GM23248 (cell line): ENCODE results near the gene ETV6. TPM values are rescaled to one million over a fixed set of nuclear protein-coding genes. Genes with fewer than 3 reads are reported as not detected.

Source experiments
- DNase-seq: peaks from one replicate; pipeline ENCODE4 v3.0.0-alpha.2; 2015
- H2AFZ ChIP-seq: fragments of 200-600 bp; sonication (generic); 2 replicates; pipeline ENCODE4 v1.6.1; 2016; ENCODE audit warnings: antibody characterized with exemption
- H3F3A ChIP-seq: fragments of 200-600 bp; sonication (generic); 2 replicates; pipeline ENCODE4 v1.6.1; 2016; ENCODE audit warnings: mild to moderate bottlenecking, antibody characterized with exemption, mixed run types; ENCODE audit not compliant: insufficient read depth
- H3K27ac ChIP-seq: fragments of 200-600 bp; sonication (generic); 2 replicates; pipeline ENCODE4 v1.5.1; 2016; ENCODE audit warnings: mild to moderate bottlenecking
- H3K27me3 ChIP-seq: fragments of 200-600 bp; sonication (generic); replicated peaks from 2 replicates; pipeline ENCODE4 v1.6.1; 2016; ENCODE audit warnings: mild to moderate bottlenecking; ENCODE audit not compliant: insufficient read depth
- H3K36me3 ChIP-seq: fragments of 200-600 bp; sonication (generic); 2 replicates; pipeline ENCODE4 v1.6.1; 2016; ENCODE audit warnings: low read depth, mild to moderate bottlenecking
- H3K4me1 ChIP-seq: fragments of 200-600 bp; sonication (generic); 2 replicates; pipeline ENCODE4 v1.6.1; 2016; ENCODE audit warnings: mild to moderate bottlenecking; ENCODE audit not compliant: insufficient read depth
- H3K4me2 ChIP-seq: fragments of 200-600 bp; sonication (generic); one replicate; pipeline ENCODE4 v1.6.1; 2016; ENCODE audit warnings: mild to moderate bottlenecking; ENCODE audit not compliant: unreplicated experiment
- H3K4me3 ChIP-seq: fragments of 200-600 bp; sonication (generic); 2 replicates; pipeline ENCODE4 v1.5.1; 2016; ENCODE audit warnings: mild to moderate bottlenecking
- H3K79me2 ChIP-seq: fragments of 200-600 bp; sonication (generic); 2 replicates; pipeline ENCODE4 v1.6.1; 2016; ENCODE audit warnings: mild to moderate bottlenecking; ENCODE audit not compliant: insufficient read depth
- H3K9ac ChIP-seq: fragments of 200-600 bp; sonication (generic); 2 replicates; pipeline ENCODE4 v1.6.1; 2016; ENCODE audit warnings: mild to moderate bottlenecking
- H3K9me2 ChIP-seq: fragments of 200-600 bp; sonication (generic); 2 replicates; pipeline ENCODE4 v1.6.1; 2016; ENCODE audit warnings: mixed run types, mild to moderate bottlenecking, moderate library complexity; ENCODE audit not compliant: insufficient read depth
- H3K9me3 ChIP-seq: fragments of 200-600 bp; sonication (generic); one replicate; pipeline ENCODE4 v1.6.1; 2017; ENCODE audit warnings: low read depth
- H4K20me1 ChIP-seq: fragments of 200-600 bp; sonication (generic); 2 replicates; pipeline ENCODE4 v1.6.0; 2016; ENCODE audit not compliant: insufficient read depth
- EZH2 ChIP-seq: fragments of 200-600 bp; sonication (generic); IDR thresholded peaks from 2 replicates; pipeline ENCODE4 v1.6.1; 2018; ENCODE audit warnings: antibody characterized with exemption, mild to moderate bottlenecking; ENCODE audit not compliant: insufficient read depth, poor library complexity, severe bottlenecking
- EZH2phosphoT487 ChIP-seq: fragments of 200-600 bp; sonication (generic); IDR thresholded peaks from 2 replicates; pipeline ENCODE4 v1.6.1; 2018; ENCODE audit warnings: antibody characterized with exemption, moderate library complexity, mild to moderate bottlenecking, low read depth; ENCODE audit not compliant: insufficient read depth
- WGBS, 2 experiments: methylation state at CpG; one replicate each; pipeline ENCODE4 v1.1.6; 2015 to 2017; ENCODE audit warnings: low lambda C conversion rate in 2 of 2, low coverage in 1 of 2; ENCODE audit errors: missing lambda C conversion rate in 2 of 2; 5-methylcytosine and 5-hydroxymethylcytosine counted together
- in situ Hi-C: fragments of 300-500 bp; cut with MboI; formaldehyde crosslinking; loops from 2 replicates; pipeline ENCODE4 v1.15.0; 2020
- polyA plus RNA-seq: library from polyadenylated mRNA; unstranded; fragments of >200 nt; fragmentation: Nextera tagmentation; extraction: Ambion mirVana; gene quantifications from 2 replicates; pipeline ENCODE4 v1.2.1, GENCODE V29; 2016
- total RNA-seq: library from RNA; depleted of rRNA; stranded (reverse); fragments of >200 nt; shearing (Covaris generic); gene quantifications from 2 replicates; pipeline ENCODE4 v1.2.3, GENCODE V29; 2014

ETV6 gene
- total and polyA plus RNA-seq, 2 experiments from 2014 or later: 2.5 to 10.4 TPM

DNA sequence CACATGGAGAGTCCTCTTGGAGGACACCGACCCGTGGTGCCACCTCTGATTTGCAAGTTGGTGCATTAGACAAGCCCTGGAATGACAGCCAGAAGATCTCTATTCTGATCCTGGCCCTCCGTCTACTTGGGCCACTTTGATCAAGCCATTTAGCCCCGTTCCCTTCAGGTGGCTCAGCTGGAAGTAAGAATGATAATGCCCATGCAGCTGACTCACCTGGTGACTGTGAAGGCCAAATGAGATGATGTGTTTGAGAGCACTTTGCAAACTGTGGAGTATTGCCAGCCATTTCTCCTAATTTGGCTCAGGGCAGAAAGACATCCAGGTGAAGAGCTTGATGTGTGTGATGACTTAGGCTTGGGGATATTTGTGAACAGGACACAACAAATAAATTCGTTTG, 165.9 kb downstream of the ETV6 start:
- H3K27me3 ChIP-seq: no peaks in the 10 kb centered on the region
- no peaks in the 10 kb centered on the region for H3K9me3 ChIP-seq
- no peak for TF ChIP-seq EZH2
- DNase-seq: no peak
- no peak overlapping the region for H3K4me3 ChIP-seq
- H3K27ac ChIP-seq: no peak overlapping the region
- no peak overlapping the region for H3K9ac ChIP-seq
- H3K36me3 ChIP-seq: no peaks in the 10 kb centered on the region
- H3F3A ChIP-seq: peaks cover 12% of the 10 kb centered on the region; the same call in 1 of the 2 replicates
- H3K4me1 ChIP-seq: peaks cover 30% of the 10 kb centered on the region
- H3K79me2 ChIP-seq: peaks cover 5% of the 10 kb centered on the region
- H4K20me1 ChIP-seq: no peaks in the 10 kb centered on the region
- 96 to 98% methylated on average over 5 of the region's 5 CpGs for WGBS, 2 experiments
- H2AFZ ChIP-seq: no peak overlapping the region
- in situ Hi-C loops: no loop called here
- H3K9me2 ChIP-seq: no peaks in the 10 kb centered on the region
- no peak overlapping the region for H3K4me2 ChIP-seq

DNA sequence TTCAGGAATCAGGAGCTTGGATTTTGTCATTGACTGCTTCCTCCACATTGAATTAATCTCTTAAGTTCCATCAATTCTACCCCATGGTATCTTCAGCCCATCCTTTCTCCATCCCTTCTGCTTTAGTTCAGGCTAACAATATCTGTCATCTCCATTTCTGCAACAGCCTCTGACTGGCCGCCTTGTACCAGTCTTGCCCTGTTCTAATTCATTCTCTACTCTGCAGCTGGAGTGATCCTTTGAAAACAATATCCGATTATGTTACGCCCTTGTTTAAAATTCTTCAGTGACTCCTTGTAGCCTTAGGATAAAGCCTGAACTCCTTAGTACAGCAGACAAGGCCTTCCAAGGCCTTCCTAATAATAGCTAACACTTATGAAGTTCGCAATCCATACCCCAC, 170.2 kb downstream of the ETV6 start:
- H3K27ac ChIP-seq: no peak overlapping the region
- no peak for DNase-seq
- H3K4me3 ChIP-seq: no peak overlapping the region
- TF ChIP-seq EZH2phosphoT487 (no peak), EZH2 (no peak)
- no peaks in the 10 kb centered on the region for H3K9me3 ChIP-seq
- H3K4me2 ChIP-seq: no peak overlapping the region
- H3F3A ChIP-seq: peaks cover 14% of the 10 kb centered on the region; the same call in 1 of the 2 replicates
- H3K9ac ChIP-seq: no peak overlapping the region
- H3K79me2 ChIP-seq: no peaks in the 10 kb centered on the region
- H3K4me1 ChIP-seq: peaks cover 23% of the 10 kb centered on the region
- WGBS, 2 experiments: 97 to 99% methylated on average over 4 of the region's 4 CpGs
- no peaks in the 10 kb centered on the region for H4K20me1 ChIP-seq
- H2AFZ ChIP-seq: no peak overlapping the region
- H3K9me2 ChIP-seq: no peaks in the 10 kb centered on the region
- H3K36me3 ChIP-seq: no peaks in the 10 kb centered on the region
- in situ Hi-C loops: no loop called here
- no peaks in the 10 kb centered on the region for H3K27me3 ChIP-seq

DNA sequence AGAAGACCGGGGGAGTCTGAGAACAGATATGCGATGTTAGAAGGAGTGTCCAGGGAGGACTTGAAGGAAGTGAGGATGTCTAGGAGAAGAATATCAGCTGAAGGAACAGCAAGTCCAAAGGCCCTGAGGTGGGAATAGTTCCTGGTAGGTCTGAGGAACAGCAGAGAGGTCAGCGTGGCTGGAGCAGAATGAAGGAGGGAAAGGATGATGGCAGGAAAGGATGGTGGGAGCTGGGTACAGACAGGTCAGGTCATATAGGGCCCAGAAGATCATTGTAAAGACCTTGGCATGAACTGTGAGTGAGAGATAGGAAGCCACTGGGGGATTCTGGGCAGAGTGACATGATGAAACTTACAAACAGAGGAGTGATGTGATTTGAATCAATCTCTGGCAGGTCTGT, 171.0 kb downstream of the ETV6 start:
- TF ChIP-seq EZH2phosphoT487 (no peak), EZH2 (no peak)
- peaks cover 14% of the 10 kb centered on the region; the same call in 1 of the 2 replicates for H3F3A ChIP-seq
- H3K4me3 ChIP-seq: no peak overlapping the region
- no peaks in the 10 kb centered on the region for H3K9me2 ChIP-seq
- H3K27me3 ChIP-seq: no peaks in the 10 kb centered on the region
- no peak overlapping the region for H3K27ac ChIP-seq
- DNase-seq: no peak
- in situ Hi-C loops: no loop called here
- no peak overlapping the region for H3K4me2 ChIP-seq
- H4K20me1 ChIP-seq: no peaks in the 10 kb centered on the region
- no peak overlapping the region for H3K9ac ChIP-seq
- peaks cover 19% of the 10 kb centered on the region for H3K4me1 ChIP-seq
- 96% methylated on average over 3 of the region's 3 CpGs for WGBS, 2 experiments
- no peaks in the 10 kb centered on the region for H3K36me3 ChIP-seq
- H2AFZ ChIP-seq: no peak overlapping the region
- no peaks in the 10 kb centered on the region for H3K9me3 ChIP-seq
- H3K79me2 ChIP-seq: no peaks in the 10 kb centered on the region

DNA sequence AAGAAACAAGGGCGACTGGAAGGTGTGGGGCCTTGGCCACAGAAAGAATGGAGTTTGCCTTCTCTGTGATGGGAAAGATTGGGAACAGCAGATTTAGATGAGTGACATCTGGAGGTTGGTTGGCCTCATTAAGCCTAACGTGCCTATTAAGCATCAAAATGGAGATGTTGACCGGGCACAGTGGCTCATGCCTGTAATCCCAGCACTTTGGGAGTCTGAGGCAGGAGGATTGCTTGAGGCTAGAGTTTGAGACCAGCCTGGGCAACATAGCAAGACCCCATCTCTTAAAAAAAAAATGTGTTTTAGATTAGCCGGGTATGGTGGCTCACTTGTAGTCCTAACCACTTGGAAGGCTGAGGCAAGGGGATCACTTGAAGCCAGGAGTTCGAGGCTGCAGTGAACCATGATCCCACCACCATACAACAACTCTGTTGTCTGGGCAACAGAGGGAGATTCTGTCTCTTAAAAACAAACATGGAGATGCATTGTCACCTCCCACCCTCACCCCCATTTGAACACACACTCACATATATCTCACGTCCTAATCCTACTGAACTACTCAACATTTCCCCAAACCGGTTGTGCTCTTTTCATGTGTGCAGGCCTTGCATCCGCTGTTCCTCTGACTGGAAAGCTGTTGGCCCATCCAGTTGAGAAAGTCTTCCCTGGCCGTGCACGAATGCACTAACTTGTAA, 172.1 kb downstream of the ETV6 start:
- H3K79me2 ChIP-seq: no peaks in the 10 kb centered on the region; the same call in 1 of the 2 replicates
- no peak overlapping the region for H3K4me3 ChIP-seq
- 95% methylated on average over 10 of the region's 10 CpGs for WGBS, 2 experiments
- no peak overlapping the region for H3K27ac ChIP-seq
- TF ChIP-seq EZH2phosphoT487 (no peak), EZH2 (no peak)
- H3F3A ChIP-seq: peaks cover 14% of the 10 kb centered on the region; the same call in 1 of the 2 replicates
- H3K9me3 ChIP-seq: no peaks in the 10 kb centered on the region
- no peaks in the 10 kb centered on the region for H3K36me3 ChIP-seq
- H3K9me2 ChIP-seq: no peaks in the 10 kb centered on the region
- H4K20me1 ChIP-seq: no peaks in the 10 kb centered on the region
- H3K27me3 ChIP-seq: no peaks in the 10 kb centered on the region
- in situ Hi-C loops: no loop called here
- H3K9ac ChIP-seq: no peak overlapping the region
- no peak overlapping the region for H3K4me2 ChIP-seq
- H3K4me1 ChIP-seq: peaks cover 19% of the 10 kb centered on the region
- no peak for DNase-seq
- H2AFZ ChIP-seq: no peak overlapping the region
